Activated naive CD8-positive, alpha-beta T cell treated with anti-CD3 and anti-CD28 coated beads, Interleukin-2, amount 50 U/mL, for 24 hours (primary cell): ENCODE results near the gene OGA.

Source experiments
- ATAC-seq: fragments of 150-1000 bp; cut with Tn5 transposase; one replicate; pipeline ENCODE4 v1.10.0; 2021
- DNase-seq: peaks from one replicate; pipeline ENCODE4 v3.0.0; 2021
- H3K27ac Mint-ChIP-seq: one replicate; pipeline ENCODE4 v1.8.0; 2021; ENCODE audit warnings: mild to moderate bottlenecking, mixed read lengths
- H3K27me3 Mint-ChIP-seq: one replicate; pipeline ENCODE4 v1.8.0; 2021; ENCODE audit warnings: mixed read lengths
- H3K36me3 Mint-ChIP-seq: one replicate; pipeline ENCODE4 v1.8.0; 2021; ENCODE audit warnings: low read depth, mixed read lengths
- H3K4me1 Mint-ChIP-seq: one replicate; pipeline ENCODE4 v1.8.0; 2021; ENCODE audit warnings: mixed read lengths
- H3K4me3 Mint-ChIP-seq: one replicate; pipeline ENCODE4 v1.8.0; 2021; ENCODE audit warnings: mild to moderate bottlenecking, moderate library complexity, mixed read lengths
- H3K9me3 Mint-ChIP-seq: one replicate; pipeline ENCODE4 v1.8.0; 2021; ENCODE audit warnings: mixed read lengths

Gene OGA

GRCh38 chr10:101778151-101778780, 40.0 kb downstream of the OGA start:
- Mint-ChIP-seq H3K27me3 (peaks cover 43% of the 10 kb centered on the region), H3K27ac (no peak overlapping the region)

GRCh38 chr10:101777619-101778145, 40.6 kb downstream of the OGA start:
- Mint-ChIP-seq H3K4me1 (peaks cover 40% of the 10 kb centered on the region), H3K9me3 (no peaks in the 10 kb centered on the region), H3K4me3 (peak overlapping the region; percentile 12), H3K36me3 (peaks cover 29% of the 10 kb centered on the region), H3K27ac (no peak overlapping the region), H3K27me3 (peaks cover 47% of the 10 kb centered on the region)
- no peak for DNase-seq
- no peak for ATAC-seq

More at GRCh38 chr10:101778151-101778780, 40.0 kb downstream of the OGA start:
- ATAC-seq (no peak), DNase-seq (no peak)
- H3K36me3 Mint-ChIP-seq = peaks cover 35% of the 10 kb centered on the region
- peak overlapping the region; percentile 12 for H3K4me3 Mint-ChIP-seq
- peaks cover 44% of the 10 kb centered on the region for H3K4me1 Mint-ChIP-seq
- H3K9me3 Mint-ChIP-seq = no peaks in the 10 kb centered on the region

- DNase-seq (no peak), ATAC-seq (no peak)
- Mint-ChIP-seq H3K4me3 (no peak overlapping the region), H3K4me1 (peaks cover 34% of the 10 kb centered on the region), H3K36me3 (peaks cover 22% of the 10 kb centered on the region), H3K27me3 (peaks cover 60% of the 10 kb centered on the region), H3K27ac (no peak overlapping the region), H3K9me3 (no peaks in the 10 kb centered on the region)
Measured at GRCh38 chr10:101776161-101776817, 42.0 kb downstream of the OGA start.

- Mint-ChIP-seq H3K9me3 (no peaks in the 10 kb centered on the region), H3K4me1 (peaks cover 28% of the 10 kb centered on the region), H3K4me3 (no peak within 1 kb of the TSS), H3K27ac (no peak within 1 kb of the TSS), H3K36me3 (peaks cover 18% of the 10 kb centered on the region), H3K27me3 (peaks cover 62% of the 10 kb centered on the region)
- no peak for ATAC-seq
- no peak for DNase-seq
Measured at GRCh38 chr10:101775273-101776160, 42.7 kb downstream of the OGA start, which contains the start of gene FGF8. Gene FGF8, minus strand, starts transcription at chr10:101776114. Its CDS starts 214 bp downstream, at chr10:101775900.

- peaks cover 21% of the 10 kb centered on the region for H3K4me1 Mint-ChIP-seq
- H3K4me3 Mint-ChIP-seq = no peak overlapping the region
- no peaks in the 10 kb centered on the region for H3K9me3 Mint-ChIP-seq
Measured at GRCh38 chr10:101774589-101775272, 43.5 kb downstream of the OGA start.

GRCh38 chr10:101773923-101774588, 44.2 kb downstream of the OGA start:
- Mint-ChIP-seq H3K27me3 (peaks cover 62% of the 10 kb centered on the region), H3K4me1 (peaks cover 16% of the 10 kb centered on the region), H3K4me3 (no peak overlapping the region), H3K27ac (no peak overlapping the region), H3K36me3 (peaks cover 14% of the 10 kb centered on the region), H3K9me3 (no peaks in the 10 kb centered on the region)
- no peak for DNase-seq
- no peak for ATAC-seq

More at GRCh38 chr10:101774589-101775272, 43.5 kb downstream of the OGA start:
- peaks cover 62% of the 10 kb centered on the region for H3K27me3 Mint-ChIP-seq
- ATAC-seq (no peak), DNase-seq (no peak)
- H3K36me3 Mint-ChIP-seq = peaks cover 16% of the 10 kb centered on the region
- no peak overlapping the region for H3K27ac Mint-ChIP-seq

- no peak overlapping the region for H3K4me3 Mint-ChIP-seq
- peaks cover 9% of the 10 kb centered on the region for H3K4me1 Mint-ChIP-seq
- peaks cover 9% of the 10 kb centered on the region for H3K36me3 Mint-ChIP-seq
- no peaks in the 10 kb centered on the region for H3K9me3 Mint-ChIP-seq
- H3K27me3 Mint-ChIP-seq = peaks cover 63% of the 10 kb centered on the region
- ATAC-seq (no peak), DNase-seq (no peak)
- no peak overlapping the region for H3K27ac Mint-ChIP-seq
Measured at GRCh38 chr10:101772895-101773761, 45.1 kb downstream of the OGA start.

- Mint-ChIP-seq H3K9me3 (no peaks in the 10 kb centered on the region), H3K27me3 (peaks cover 54% of the 10 kb centered on the region), H3K27ac (no peak overlapping the region), H3K36me3 (peaks cover under 1% of the 10 kb centered on the region), H3K4me1 (peaks cover 9% of the 10 kb centered on the region), H3K4me3 (no peak overlapping the region)
- ATAC-seq (no peak), DNase-seq (no peak)
Measured at GRCh38 chr10:101772017-101772894, 46.0 kb downstream of the OGA start.

- no peak overlapping the region for H3K4me3 Mint-ChIP-seq
- H3K9me3 Mint-ChIP-seq = no peaks in the 10 kb centered on the region
- no peaks in the 10 kb centered on the region for H3K36me3 Mint-ChIP-seq
- peaks cover 5% of the 10 kb centered on the region for H3K4me1 Mint-ChIP-seq
- DNase-seq (no peak), ATAC-seq (no peak)
- H3K27ac Mint-ChIP-seq = no peak overlapping the region
- peaks cover 55% of the 10 kb centered on the region for H3K27me3 Mint-ChIP-seq
Measured at GRCh38 chr10:101771380-101771779, 46.9 kb downstream of the OGA start.

GRCh38 chr10:101770331-101771215, 47.7 kb downstream of the OGA start:
- ATAC-seq (no peak), DNase-seq (no peak)
- Mint-ChIP-seq H3K36me3 (no peaks in the 10 kb centered on the region), H3K4me3 (no peak overlapping the region), H3K9me3 (no peaks in the 10 kb centered on the region), H3K27ac (no peak overlapping the region), H3K27me3 (peaks cover 60% of the 10 kb centered on the region), H3K4me1 (peaks cover 5% of the 10 kb centered on the region)

GRCh38 chr10:101769541-101770180, 48.6 kb downstream of the OGA start:
- DNase-seq = no peak
- no peaks in the 10 kb centered on the region for H3K36me3 Mint-ChIP-seq
- H3K9me3 Mint-ChIP-seq = no peaks in the 10 kb centered on the region
- peaks cover 56% of the 10 kb centered on the region for H3K27me3 Mint-ChIP-seq
- no peak overlapping the region for H3K27ac Mint-ChIP-seq
- no peak for ATAC-seq
- no peak overlapping the region for H3K4me3 Mint-ChIP-seq
- peaks cover 3% of the 10 kb centered on the region for H3K4me1 Mint-ChIP-seq
